Activated gamma-delta T cell (primary cell): ENCODE measurements around the gene PARD6B.
"Not testable (repeated sequence)": the region's sequence is repeated elsewhere in the genome, so short reads cannot be mapped to it uniquely, and the experiment has no call there.

Experiments
- DNase-seq: peaks from one replicate; lab custom pipeline; 2025; lab: John Stamatoyannopoulos, UW

The PARD6B gene

GRCh38 chr20:50746138-50746940 lies 15.0 kb downstream of the PARD6B start:
- no peak for DNase-seq

- no peak for DNase-seq
Observed at GRCh38 chr20:50747275-50747674, 15.9 kb downstream of the PARD6B start.

DNA sequence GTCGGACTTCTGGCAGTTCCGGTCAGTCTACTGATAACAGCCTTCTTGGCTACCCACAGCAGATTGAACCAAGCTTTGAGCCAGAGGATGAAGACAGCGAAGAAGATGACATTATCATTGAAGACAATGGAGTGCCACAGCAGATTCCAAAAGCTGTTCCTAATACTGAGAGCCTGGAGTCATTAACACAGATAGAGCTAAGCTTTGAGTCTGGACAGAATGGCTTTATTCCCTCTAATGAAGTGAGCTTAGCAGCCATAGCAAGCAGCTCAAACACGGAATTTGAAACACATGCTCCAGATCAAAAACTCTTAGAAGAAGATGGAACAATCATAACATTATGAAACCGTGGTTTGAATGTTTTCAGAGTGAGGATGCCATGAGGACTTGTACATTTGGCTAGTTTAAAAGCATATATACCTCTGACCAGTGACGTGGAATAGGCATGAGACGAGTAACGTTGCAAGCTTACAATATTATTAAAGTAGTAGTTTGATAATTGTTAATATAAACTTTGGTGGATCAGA lies 18.8 kb downstream of the PARD6B start:
- no peak for DNase-seq

DNA sequence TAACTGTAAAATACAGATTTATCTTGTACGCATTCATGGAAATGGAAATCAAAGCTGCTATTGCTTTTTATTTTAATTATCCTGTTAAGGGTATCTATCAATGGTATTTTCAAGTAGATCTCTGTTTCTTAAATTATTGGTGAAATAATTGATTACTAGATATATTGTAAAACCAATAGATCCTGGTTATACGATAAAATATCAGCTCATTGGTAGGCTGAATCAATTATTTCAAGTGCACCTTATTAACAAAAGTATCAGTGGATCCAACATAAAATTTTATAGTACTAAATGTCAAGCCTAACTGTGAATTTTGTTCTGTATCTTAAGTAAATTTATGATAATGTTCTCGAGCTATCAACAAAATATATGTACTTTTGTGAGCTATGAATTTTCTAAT lies 21.8 kb downstream of the PARD6B start:
- DNase-seq, result no peak

GRCh38 chr20:50754420-50754819 lies 23.0 kb downstream of the PARD6B start:
- no peak for DNase-seq

DNA sequence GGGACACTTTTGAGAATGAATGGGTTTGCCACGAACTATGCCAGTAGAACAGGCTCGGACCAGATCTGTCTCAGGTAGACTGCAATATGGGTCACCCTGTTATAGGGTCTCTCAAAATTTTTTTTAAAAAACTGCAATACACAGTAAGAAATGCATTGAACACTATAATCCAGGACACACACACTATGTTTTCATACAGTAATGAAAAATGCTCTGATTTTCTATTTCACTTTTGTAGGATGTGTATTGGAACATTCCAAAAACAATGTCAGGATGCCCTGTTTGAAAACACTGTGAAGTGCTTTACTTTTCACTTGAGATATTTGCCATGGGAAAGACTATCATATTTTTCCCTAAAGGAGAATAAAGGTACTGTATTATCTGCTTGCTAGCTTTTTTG lies 25.1 kb downstream of the PARD6B start:
- DNase-seq, result no peak

GRCh38 chr20:50758469-50758868 lies 27.1 kb downstream of the PARD6B start:
- DNase-seq, result no peak

- DNase-seq, result no peak
Observed at GRCh38 chr20:50758992-50759391, 27.6 kb downstream of the PARD6B start.

DNA sequence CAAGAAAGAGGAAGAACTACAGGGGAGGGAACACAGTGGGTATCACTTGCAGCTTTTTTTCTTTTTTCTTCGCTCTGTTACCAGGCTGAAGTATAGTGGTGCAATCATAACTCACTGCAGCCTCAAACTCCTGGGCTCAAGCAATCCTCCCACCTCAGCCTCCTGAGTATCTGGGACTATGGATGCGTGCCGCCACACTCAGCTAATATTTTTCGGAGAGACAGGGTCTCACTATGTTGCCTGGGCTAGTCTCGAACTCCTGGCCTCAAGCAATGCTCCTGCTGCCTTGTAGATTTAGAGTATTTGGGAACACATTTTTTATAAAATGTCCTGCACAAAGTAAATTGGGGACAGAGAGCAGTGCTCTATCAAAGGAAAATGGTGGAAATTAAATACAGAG lies 28.3 kb downstream of the PARD6B start:
- DNase-seq, result no peak

DNA sequence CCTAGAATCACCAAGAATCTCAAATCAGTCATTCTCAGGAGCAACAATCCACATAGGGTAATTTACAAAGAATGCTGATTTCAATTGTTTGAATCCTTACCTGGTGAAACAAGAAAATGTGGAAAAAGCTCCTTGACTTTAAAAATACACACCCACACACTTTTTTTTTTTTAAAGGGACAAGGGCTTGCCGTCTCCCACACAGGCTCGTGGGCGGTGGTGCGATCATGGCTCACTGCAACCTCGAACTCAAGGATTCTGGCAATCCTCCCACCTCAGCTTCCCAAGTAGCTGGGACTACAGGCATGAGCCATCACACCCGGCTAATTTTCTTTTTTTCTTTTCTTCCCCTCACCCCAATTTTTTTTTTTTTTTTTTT lies 30.7 kb downstream of the PARD6B start:
- no peak for DNase-seq

GRCh38 chr20:50762435-50763220 lies 31.2 kb downstream of the PARD6B start:
- DNase-seq, result no peak

- DNase-seq, result not testable (repeated sequence)
Observed at GRCh38 chr20:50763550-50764458, 32.4 kb downstream of the PARD6B start.

- DNase-seq, result not testable (repeated sequence)
Observed at GRCh38 chr20:50765251-50765650, 33.9 kb downstream of the PARD6B start.

GRCh38 chr20:50765674-50766073 lies 34.3 kb downstream of the PARD6B start:
- no peak for DNase-seq

GRCh38 chr20:50766955-50767809 lies 35.8 kb downstream of the PARD6B start:
- not testable (repeated sequence) for DNase-seq

DNA sequence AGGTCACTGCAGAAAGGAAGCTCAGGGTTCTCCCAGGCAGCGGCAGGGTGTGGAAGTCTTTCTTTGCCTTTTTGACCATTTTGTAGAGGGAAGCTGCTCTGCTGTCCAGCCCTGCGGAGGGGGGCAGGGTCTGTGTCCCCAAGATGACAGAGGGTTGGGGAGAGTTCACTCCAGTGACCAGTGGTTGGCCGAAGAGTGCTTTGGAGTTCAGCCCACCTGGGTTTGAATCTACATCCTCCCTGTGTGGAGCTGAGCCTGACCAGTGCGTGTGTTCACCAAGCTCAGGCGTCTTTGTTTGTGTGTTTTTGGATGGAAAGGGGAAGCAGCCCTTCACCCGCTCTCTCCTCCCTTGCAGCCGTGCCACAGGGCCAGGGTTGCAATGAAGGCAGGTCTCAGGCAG lies 37.6 kb downstream of the PARD6B start:
- not testable (repeated sequence) for DNase-seq

- not testable (repeated sequence) for DNase-seq
Observed at GRCh38 chr20:50769551-50770085, 38.2 kb downstream of the PARD6B start.

- DNase-seq, result not testable (repeated sequence)
Observed at GRCh38 chr20:50771419-50772080, 40.2 kb downstream of the PARD6B start.

GRCh38 chr20:50772420-50773185 lies 41.2 kb downstream of the PARD6B start:
- DNase-seq, result no peak
